Mesendoderm (in vitro differentiated cells): ENCODE results near the gene GCLC.

Experiments
- DNase-seq: peaks from one replicate; pipeline ENCODE4 v3.0.0; 2013
- H2AK5ac ChIP-seq: 2 replicates; pipeline ENCODE4 v1.6.1; 2013; ENCODE audit warnings: low read length, inconsistent platforms
- H2BK120ac ChIP-seq: 2 replicates; pipeline ENCODE4 v1.6.1; 2013; ENCODE audit warnings: low read depth, mild to moderate bottlenecking, low read length, moderate library complexity, mixed read lengths
- H2BK15ac ChIP-seq: replicated peaks from 2 replicates; pipeline ENCODE4 v1.6.1; 2013; ENCODE audit warnings: low read depth, mild to moderate bottlenecking, moderate library complexity
- H2BK5ac ChIP-seq: 2 replicates; pipeline ENCODE4 v1.6.1; 2013; ENCODE audit warnings: low read length, inconsistent platforms
- H3K18ac ChIP-seq: 2 replicates; pipeline ENCODE4 v1.6.1; 2013; ENCODE audit warnings: mild to moderate bottlenecking, low read length, mixed read lengths
- H3K23ac ChIP-seq: one replicate; pipeline ENCODE4 v1.6.1; 2013; ENCODE audit warnings: low read length
- H3K27ac ChIP-seq: 2 replicates; pipeline ENCODE4 v1.5.1; 2013; ENCODE audit warnings: low read depth, mild to moderate bottlenecking, inconsistent platforms, low read length, moderate library complexity
- H3K27me3 ChIP-seq: 2 replicates; pipeline ENCODE4 v1.6.1; 2013; ENCODE audit warnings: low read length, control low read depth, mild to moderate bottlenecking, inconsistent platforms; ENCODE audit not compliant: insufficient read depth, poor library complexity
- H3K36me3 ChIP-seq: 2 replicates; pipeline ENCODE4 v1.6.1; 2013; ENCODE audit warnings: low read length, inconsistent platforms; ENCODE audit not compliant: control insufficient read depth, insufficient read depth
- H3K4ac ChIP-seq: one replicate; pipeline ENCODE4 v1.6.1; 2013; ENCODE audit warnings: low read depth, mild to moderate bottlenecking, low read length, moderate library complexity
- H3K4me1 ChIP-seq: 2 replicates; pipeline ENCODE4 v1.6.1; 2013; ENCODE audit warnings: low read depth, low read length, inconsistent platforms; ENCODE audit not compliant: control insufficient read depth
- H3K4me2 ChIP-seq: 2 replicates; pipeline ENCODE4 v1.6.1; 2013; ENCODE audit warnings: low read length
- H3K4me3 ChIP-seq: 2 replicates; pipeline ENCODE4 v1.5.1; 2013; ENCODE audit warnings: mild to moderate bottlenecking, low read length
- H3K56ac ChIP-seq: one replicate; pipeline ENCODE4 v1.6.1; 2013; ENCODE audit warnings: low read length
- H3K79me1 ChIP-seq: 2 replicates; pipeline ENCODE4 v1.6.1; 2013; ENCODE audit warnings: low read length, inconsistent platforms
- H3K79me2 ChIP-seq: 2 replicates; pipeline ENCODE4 v1.6.1; 2013; ENCODE audit warnings: mild to moderate bottlenecking, low read length; ENCODE audit not compliant: control insufficient read depth, insufficient read depth
- H3K9ac ChIP-seq: 2 replicates; pipeline ENCODE4 v1.6.1; 2013; ENCODE audit warnings: low read length, inconsistent platforms
- H4K5ac ChIP-seq: one replicate; pipeline ENCODE4 v1.6.1; 2013; ENCODE audit warnings: low read length
- H4K8ac ChIP-seq: one replicate; pipeline ENCODE4 v1.6.1; 2013; ENCODE audit warnings: low read depth, mild to moderate bottlenecking, control low read depth, low read length, moderate library complexity
- WGBS: extraction: QIAGEN DNeasy Blood & Tissue Kit; methylation state at CpG from one replicate; pipeline ENCODE4 v1.1.7; 2013; ENCODE audit warnings: low lambda C conversion rate, missing lambda C conversion rate; ENCODE audit not compliant: insufficient coverage; ENCODE audit errors: extremely low coverage; 5-methylcytosine and 5-hydroxymethylcytosine counted together

GCLC gene

DNA sequence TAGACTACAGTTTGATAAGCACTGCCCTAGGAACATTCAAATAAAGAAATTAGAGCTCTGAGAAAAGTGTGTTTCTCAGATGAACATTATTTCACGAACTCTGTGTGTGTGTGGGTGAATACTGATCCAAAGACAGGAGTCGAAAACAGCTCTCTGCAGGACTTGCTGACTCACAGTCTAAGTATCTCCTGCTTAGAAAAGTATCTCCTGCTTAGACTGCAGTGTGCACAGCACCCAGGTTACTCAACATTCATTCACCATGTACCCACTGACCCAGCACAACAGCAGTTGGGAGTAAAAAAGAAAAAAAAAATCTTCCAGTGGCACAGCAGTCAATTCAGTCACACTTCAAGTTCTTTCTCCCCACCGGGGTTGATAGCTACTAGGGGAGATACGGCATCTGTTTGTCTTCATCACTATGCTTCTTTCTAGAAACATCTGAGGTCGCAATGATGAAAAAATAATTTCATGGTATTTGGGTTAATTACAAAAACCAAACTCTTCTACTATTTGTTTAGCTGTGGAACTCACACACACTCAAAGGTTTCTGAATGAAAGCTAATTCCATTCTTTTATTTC is 48.0 kb downstream of the GCLC start:
- Histone ChIP-seq H3K27ac (no peak overlapping the region), H3K27me3 (no peaks in the 10 kb centered on the region), H2BK15ac (no peak overlapping the region), H3K4ac (no peak overlapping the region), H3K79me2 (no peaks in the 10 kb centered on the region), H3K4me1 (peaks cover 3% of the 10 kb centered on the region), H3K18ac (no peak overlapping the region), H3K4me3 (no peak overlapping the region), H2AK5ac (no peak overlapping the region), H3K79me1 (no peaks in the 10 kb centered on the region), H3K56ac (no peak overlapping the region), H2BK5ac (no peak overlapping the region), H2BK120ac (no peak overlapping the region), H3K4me2 (no peak overlapping the region), H3K9ac (no peak overlapping the region), H4K5ac (no peak overlapping the region), H4K8ac (no peak overlapping the region), H3K23ac (no peak overlapping the region), H3K36me3 (peaks cover 4% of the 10 kb centered on the region)
- DNase-seq, result peak; percentile 31
- no CpG with 5 or more reads among the region's 5 CpGs for WGBS

DNA sequence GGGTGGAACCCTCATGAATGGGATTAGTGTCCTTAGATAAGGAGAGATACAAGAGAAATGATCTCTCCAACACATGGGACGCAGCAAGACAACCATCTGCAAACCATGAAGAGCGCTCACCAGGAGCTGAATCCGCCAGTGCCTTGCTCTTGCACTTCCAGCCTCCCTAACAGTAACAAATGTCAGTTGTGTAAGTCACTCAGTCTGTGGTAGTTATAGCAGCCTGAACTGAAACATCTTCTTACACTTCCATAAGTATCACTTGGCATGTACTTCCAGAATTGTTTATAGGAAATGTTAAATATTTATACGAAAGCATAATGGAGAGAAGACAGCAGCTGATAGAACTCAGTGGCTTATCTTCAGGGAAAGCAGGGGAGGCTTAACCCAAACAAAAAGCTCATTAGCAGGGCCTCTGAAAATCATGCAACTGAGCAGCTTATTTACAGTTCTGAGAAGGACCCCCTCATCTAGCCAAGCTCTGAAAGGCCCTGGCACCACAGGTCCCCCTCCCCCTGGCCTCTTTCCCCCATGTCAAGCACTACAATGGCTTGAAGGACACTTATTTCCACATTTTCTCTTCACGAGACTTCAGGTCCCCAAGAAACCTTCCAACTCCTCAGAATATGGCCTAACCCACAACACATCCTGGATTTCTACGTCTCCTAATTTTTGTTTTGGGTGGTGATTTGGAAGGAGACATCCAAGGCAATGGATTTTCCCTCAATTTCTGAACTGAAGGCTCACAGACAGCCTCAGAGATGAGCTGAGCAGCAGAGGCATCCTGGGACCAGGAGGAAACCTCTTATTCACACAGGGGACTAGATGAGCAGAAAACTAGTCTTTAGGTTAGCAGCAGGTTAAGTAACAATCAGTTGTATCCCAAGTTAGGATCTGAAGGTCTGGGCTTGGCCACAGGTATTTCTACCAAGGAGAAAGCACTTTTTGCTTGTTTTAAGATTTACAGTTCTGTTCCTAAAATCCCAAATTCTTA is 49.1 kb downstream of the GCLC start:
- WGBS, result no CpG with 5 or more reads among the region's 6 CpGs
- H3K27ac ChIP-seq, result no peak overlapping the region

DNA sequence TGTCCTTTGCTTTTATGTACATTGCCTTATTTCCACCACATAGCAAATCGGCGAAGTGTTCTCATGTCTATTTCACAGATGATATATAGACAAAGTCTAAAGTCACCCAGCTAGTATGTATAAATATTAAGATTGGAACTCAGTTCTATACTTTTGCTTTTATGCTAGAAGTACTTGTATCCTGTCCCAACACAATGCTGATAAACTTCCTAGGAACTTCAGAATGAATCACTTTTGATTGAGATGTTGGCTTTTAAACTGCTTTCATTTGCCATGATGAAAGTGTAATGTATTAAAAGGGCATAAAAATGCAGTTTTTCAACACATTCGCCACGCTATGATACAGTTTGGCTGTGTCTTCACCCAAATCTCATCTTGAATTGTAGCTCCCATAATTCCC is 50.8 kb downstream of the GCLC start:
- Histone ChIP-seq H3K27ac (no peak overlapping the region), H4K8ac (no peak overlapping the region), H4K5ac (no peak overlapping the region), H3K27me3 (no peaks in the 10 kb centered on the region), H3K36me3 (peaks cover under 1% of the 10 kb centered on the region), H2BK15ac (no peak overlapping the region), H3K4me3 (no peak overlapping the region), H3K9ac (no peak overlapping the region), H3K79me1 (no peaks in the 10 kb centered on the region), H3K4me1 (peaks cover 3% of the 10 kb centered on the region), H3K79me2 (no peaks in the 10 kb centered on the region), H3K4me2 (no peak overlapping the region), H3K4ac (no peak overlapping the region), H3K23ac (no peak overlapping the region), H2BK120ac (no peak overlapping the region), H3K56ac (no peak overlapping the region), H2BK5ac (no peak overlapping the region), H2AK5ac (no peak overlapping the region), H3K18ac (no peak overlapping the region)
- no CpG with 5 or more reads among the region's 4 CpGs for WGBS
- no peak for DNase-seq

More for the DNA sequence above, 49.1 kb downstream of the GCLC start:
- Histone ChIP-seq H3K56ac (no peak overlapping the region), H2BK15ac (no peak overlapping the region), H3K36me3 (peaks cover 4% of the 10 kb centered on the region), H2AK5ac (no peak overlapping the region), H4K5ac (no peak overlapping the region), H4K8ac (no peak overlapping the region), H3K27me3 (no peaks in the 10 kb centered on the region), H3K79me1 (no peaks in the 10 kb centered on the region), H2BK120ac (no peak overlapping the region), H3K4me3 (no peak overlapping the region), H3K4ac (no peak overlapping the region), H3K9ac (no peak overlapping the region), H3K18ac (no peak overlapping the region), H3K4me1 (peaks cover 3% of the 10 kb centered on the region), H3K23ac (no peak overlapping the region), H3K4me2 (no peak overlapping the region), H2BK5ac (no peak overlapping the region), H3K79me2 (no peaks in the 10 kb centered on the region)
- DNase-seq, result peak; percentile 52

DNA sequence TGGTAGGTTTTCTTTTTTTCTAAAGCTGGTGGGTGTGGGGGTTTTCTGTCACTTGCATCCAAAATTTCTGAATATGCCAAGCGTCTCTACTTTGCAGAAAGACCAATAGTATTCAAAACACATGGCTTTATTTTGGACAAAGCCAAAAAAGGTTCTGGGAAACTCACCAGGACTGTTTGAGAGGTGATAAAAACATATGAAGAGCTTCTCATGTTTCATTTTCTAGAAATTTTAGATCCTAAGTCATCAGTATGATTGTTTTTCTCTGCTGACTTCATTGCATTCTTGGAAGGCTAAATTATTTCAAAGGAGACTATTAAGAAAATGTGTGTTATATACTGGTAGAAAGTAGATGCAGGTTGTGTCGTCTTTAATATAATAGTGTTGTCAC is 51.3 kb downstream of the GCLC start:
- Histone ChIP-seq H2BK120ac (no peak overlapping the region), H3K4me2 (no peak overlapping the region), H3K56ac (no peak overlapping the region), H3K27me3 (no peaks in the 10 kb centered on the region), H3K79me1 (no peaks in the 10 kb centered on the region), H3K4ac (no peak overlapping the region), H3K18ac (no peak overlapping the region), H3K23ac (no peak overlapping the region), H3K36me3 (no peaks in the 10 kb centered on the region), H3K79me2 (no peaks in the 10 kb centered on the region), H2AK5ac (no peak overlapping the region), H4K5ac (no peak overlapping the region), H2BK15ac (no peak overlapping the region), H3K4me1 (peaks cover 3% of the 10 kb centered on the region), H4K8ac (no peak overlapping the region), H3K4me3 (no peak overlapping the region), H3K9ac (no peak overlapping the region), H3K27ac (no peak overlapping the region), H2BK5ac (no peak overlapping the region)
- DNase-seq, result no peak
- no CpG with 5 or more reads among the region's 2 CpGs for WGBS

DNA sequence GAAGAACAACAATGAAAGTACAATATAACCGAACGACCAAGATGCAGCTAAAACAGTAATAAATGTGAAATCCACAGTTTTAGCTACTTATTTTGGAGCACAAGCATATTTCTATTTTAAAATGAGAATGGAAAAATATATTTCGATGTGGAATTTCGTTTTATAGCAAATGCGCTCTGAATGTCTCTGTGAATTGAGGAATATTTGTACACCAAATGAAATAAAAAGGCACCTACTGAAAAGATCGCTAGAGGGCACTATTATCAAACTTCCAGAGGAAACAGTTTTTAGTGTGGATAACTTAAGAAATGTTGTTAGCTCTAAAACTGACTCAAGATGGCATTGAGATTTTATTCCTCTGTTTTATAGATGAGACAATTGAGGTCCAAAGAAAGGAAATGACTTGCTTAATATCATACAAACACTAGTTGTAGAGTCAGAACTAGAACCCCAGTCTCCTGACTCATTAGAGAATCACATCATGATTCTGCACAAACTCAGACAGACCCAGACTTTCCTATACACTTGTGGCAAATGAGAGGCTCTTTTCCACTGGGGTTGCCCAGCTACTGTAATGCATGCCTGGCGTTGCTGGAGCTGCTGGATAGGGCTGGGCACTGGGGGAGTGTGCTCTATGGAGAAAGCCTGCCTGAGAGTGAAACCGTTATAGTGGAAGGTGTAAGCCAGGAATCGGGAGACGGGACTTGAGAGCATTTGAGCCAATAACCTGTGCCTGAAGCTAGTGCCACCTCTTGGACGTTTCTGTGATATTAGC is 51.9 kb downstream of the GCLC start:
- Histone ChIP-seq H3K79me2 (no peaks in the 10 kb centered on the region), H3K56ac (no peak overlapping the region), H3K36me3 (no peaks in the 10 kb centered on the region), H3K79me1 (no peaks in the 10 kb centered on the region), H4K8ac (no peak overlapping the region), H3K4me1 (peaks cover 3% of the 10 kb centered on the region), H2BK5ac (no peak overlapping the region), H3K18ac (no peak overlapping the region), H3K4me3 (no peak overlapping the region), H2BK15ac (no peak overlapping the region), H3K4me2 (no peak overlapping the region), H3K27ac (no peak overlapping the region), H3K4ac (no peak overlapping the region), H2AK5ac (no peak overlapping the region), H3K23ac (no peak overlapping the region), H2BK120ac (no peak overlapping the region), H3K9ac (no peak overlapping the region), H3K27me3 (no peaks in the 10 kb centered on the region), H4K5ac (no peak overlapping the region)
- peak; percentile 52 for DNase-seq
- no CpG with 5 or more reads among the region's 11 CpGs for WGBS
